GM12878 (cell line): ENCODE measurements around the gene PTGDR2. TPM values are rescaled to one million over a fixed set of nuclear protein-coding genes. Genes with fewer than 3 reads are reported as not detected.

Source experiments
- ATAC-seq: fragments of 200-7000 bp; cut with Tn5 transposase; 3 replicates; pipeline ENCODE4 v1.9.1; 2020; ENCODE audit warnings: mild to moderate bottlenecking, moderate library complexity
- BruUV-seq: library from RNA; stranded (reverse); fragments of 400-500 nt; replicated peaks from 2 replicates; lab custom pipeline; 2021; lab: Mats Ljungman, UMichigan
- CTCF ChIA-PET: fragments of 300-600 bp; sonication (Branson Sonifier 250); formaldehyde crosslinking; extraction: SDS; loops from one replicate; lab custom pipeline; 2021; ENCODE audit warnings: inconsistent platforms; lab: Yijun Ruan, JAX
- POLR2A ChIA-PET: fragments of 350-600 bp; formaldehyde crosslinking; extraction: SDS; loops from one replicate; lab custom pipeline; 2021; ENCODE audit warnings: inconsistent platforms; lab: Charles Lee
- RAD21 ChIA-PET: fragments of 300-600 bp; sonication (Branson Sonifier 250); formaldehyde crosslinking; loops from one replicate; lab custom pipeline; 2023; ENCODE audit warnings: antibody characterized with exemption; ENCODE audit not compliant: unreplicated experiment; lab: Charles Lee
- SMC1A ChIA-PET: fragments of 300-600 bp; sonication (Branson Sonifier 250); formaldehyde crosslinking; loops from one replicate; lab custom pipeline; 2023; ENCODE audit not compliant: unreplicated experiment, uncharacterized antibody; lab: Charles Lee
- DNase-seq: peaks from one replicate; pipeline ENCODE4 v3.0.0-alpha.2; 2011; ENCODE audit warnings: low read depth, low spot score
- FAIRE-seq: peaks from 3 replicates; lab custom pipeline; 2011; peaks lifted over from hg19 to GRCh38; lab: Jason Lieb, UNC
- H2AFZ ChIP-seq: 2 replicates; pipeline ENCODE4 v1.6.0; 2011; ENCODE audit warnings: low read depth, low read length, control low read depth; ENCODE audit not compliant: control insufficient read depth
- H3K27ac ChIP-seq: 2 replicates; pipeline ENCODE4 v1.5.1; 2011; ENCODE audit warnings: control low read depth; ENCODE audit not compliant: control insufficient read depth, insufficient read depth
- H3K27me3 ChIP-seq, 2 experiments: replicated peaks in 1 of 2; 2 replicates each; pipeline versions ENCODE4 v1.6.0 to v1.6.1; 2011; ENCODE audit warnings: low read length in 1 of 2; ENCODE audit not compliant: control insufficient read depth in 2 of 2, insufficient read depth in 2 of 2
- H3K36me3 ChIP-seq, 2 experiments: 2 replicates each; pipeline ENCODE4 v1.5.1; 2011; ENCODE audit warnings: low read length in 1 of 2; ENCODE audit not compliant: control insufficient read depth in 2 of 2, insufficient read depth in 2 of 2
- H3K4me1 ChIP-seq: 2 replicates; pipeline ENCODE4 v1.6.1; 2011; ENCODE audit warnings: mild to moderate bottlenecking, low read length, moderate library complexity, mixed read lengths; ENCODE audit not compliant: control insufficient read depth, insufficient read depth
- H3K4me2 ChIP-seq: 2 replicates; pipeline ENCODE4 v1.6.0; 2011; ENCODE audit warnings: control low read depth; ENCODE audit not compliant: control insufficient read depth, insufficient read depth
- H3K4me3 ChIP-seq: fragments of 200-600 bp; sonication (generic); 2 replicates; pipeline ENCODE4 v1.5.1; 2016
- H3K79me2 ChIP-seq: 2 replicates; pipeline ENCODE4 v1.6.0; 2011; ENCODE audit warnings: low read length; ENCODE audit not compliant: control insufficient read depth, insufficient read depth
- H3K9ac ChIP-seq: 2 replicates; pipeline ENCODE4 v1.8.0; 2011; ENCODE audit warnings: low read length, control low read depth, mixed read lengths; ENCODE audit not compliant: control insufficient read depth, insufficient read depth
- H3K9me3 ChIP-seq: replicated peaks from 3 replicates; pipeline ENCODE4 v1.5.1; 2011; ENCODE audit warnings: mild to moderate bottlenecking, low read length; ENCODE audit not compliant: control insufficient read depth, insufficient read depth
- H4K20me1 ChIP-seq: 2 replicates; pipeline ENCODE4 v1.6.0; 2011; ENCODE audit not compliant: control insufficient read depth, insufficient read depth
- E4F1 ChIP-seq: fragments of 450-650 bp; IDR thresholded peaks from 2 replicates; pipeline ENCODE4 v1.6.1; 2018; ENCODE audit warnings: borderline replicate concordance, mild to moderate bottlenecking; ENCODE audit not compliant: partially characterized antibody
- HDAC2 ChIP-seq: fragments of 200-600 bp; sonication (generic); IDR thresholded peaks from 2 replicates; pipeline ENCODE4 v1.6.1; 2017
- IKZF1 ChIP-seq: fragments of 450-650 bp; conservative IDR thresholded peaks from 2 replicates; pipeline ENCODE4 v1.6.1; 2017; ENCODE audit warnings: antibody characterized with exemption, mild to moderate bottlenecking
- IRF4 ChIP-seq: IDR thresholded peaks from 2 replicates; pipeline ENCODE4 v1.6.1; 2011; ENCODE audit warnings: low read depth, low read length
- WGBS: methylation state at CpG from one replicate; pipeline ENCODE4 v1.1.6; 2016; ENCODE audit warnings: low lambda C conversion rate; ENCODE audit not compliant: insufficient replicate concordance, insufficient coverage; ENCODE audit errors: missing lambda C conversion rate; 5-methylcytosine and 5-hydroxymethylcytosine counted together
- in situ Hi-C: fragments of 300-500 bp; cut with MboI; formaldehyde crosslinking; loops from 9 replicates; pipeline ENCODE4 v1.14.3; 2018; ENCODE audit warnings: mixed read lengths
- intact Hi-C: fragments of 100-400 bp; cut with micrococcal nuclease; formaldehyde crosslinking; loops from one replicate; pipeline ENCODE4 v1.14.2; 2022; ENCODE audit not compliant: unreplicated experiment
- polyA plus RNA-seq, 11 experiments: library from polyadenylated mRNA; depleted of rRNA in 4 of 11; unstranded in 6 of 11; stranded (reverse) in 5 of 11; fragments of >200 nt; fragmentation: Nextera tagmentation in 4 of 11; fragmentation: Illumina TruSeq in 1 of 11; extraction: Ambion mirVana in 4 of 11; extraction: Trizol in 1 of 11; gene quantifications; 1 replicate in 1 of 11; 2 replicates in 10 of 11; pipeline versions ENCODE4 v1.2.1 to v1.2.3, GENCODE V29; 2011 to 2016; ENCODE audit warnings: inconsistent platforms in 2 of 11, missing spikeins in 2 of 11, low read depth in 1 of 11
- total RNA-seq, 4 experiments: library from RNA; depleted of rRNA in 3 of 4; stranded (reverse); fragments of >200 nt in 3 of 4; fragmentation: Illumina TruSeq in 1 of 4; extraction: Trizol in 1 of 4; gene quantifications; 2 replicates each; pipeline versions ENCODE4 v1.2.1 to v1.2.3, GENCODE V29; 2013 to 2021

PTGDR2 gene
- total and polyA plus RNA-seq, 10 of the 15 experiments (the other 5 are each of a cell fraction or from before 2014, with no cell fraction given), result 0.01 to 0.28 (median 0.15) TPM; not detected in 6

GRCh38 chr11:60854847-60855725 is 664 bp downstream of the PTGDR2 start:
- POLR2A ChIA-PET, result interaction anchor here (0.6 kb wide), 1 partner anchor 324 kb away, joined by 4 read pairs; no protein-coding TSS in a partner anchor
- Histone ChIP-seq H3K9ac (no peak overlapping the region), H3K9me3 (no peaks in the 10 kb centered on the region), H3K79me2 (no peaks in the 10 kb centered on the region), H4K20me1 (no peaks in the 10 kb centered on the region), H2AFZ (no peak overlapping the region), H3K4me3 (no peak overlapping the region), H3K4me1 (0 out of 2 replicates have a peak, but pooled peaks cover 3% of the 10 kb centered on the region), H3K27ac (no peak overlapping the region), H3K27me3 (no peaks in the 10 kb centered on the region), H3K36me3 (peaks cover 6 to 7% of the 10 kb centered on the region in 2 experiments), H3K4me2 (no peak overlapping the region)
- no TSS peak for BruUV-seq
- TF ChIP-seq E4F1 (no peak), IRF4 (no peak), HDAC2 (no peak), IKZF1 (no peak)
- in situ Hi-C loops (no loop called here), intact Hi-C loops (no loop called here)
- no peak for DNase-seq
- CTCF ChIA-PET, result interaction anchor here (1.6 kb wide), 1 partner anchor 45 kb away, joined by 4 read pairs; no protein-coding TSS in a partner anchor
- WGBS, result 64% methylated on average over 7 of the region's 8 CpGs
- RAD21 ChIA-PET, result no interaction called here
- SMC1A ChIA-PET, result interaction anchor here (1.0 kb wide), 1 partner anchor 40 kb away, joined by 3 read pairs; no protein-coding TSS in a partner anchor
- FAIRE-seq, result no peak
- no peak for ATAC-seq
